ENCODE data around the gene ST13.
"Not testable (repeated sequence)": the region's sequence is repeated elsewhere in the genome, so short reads cannot be mapped to it uniquely, and the experiment has no call there.

The ST13 gene

DNA sequence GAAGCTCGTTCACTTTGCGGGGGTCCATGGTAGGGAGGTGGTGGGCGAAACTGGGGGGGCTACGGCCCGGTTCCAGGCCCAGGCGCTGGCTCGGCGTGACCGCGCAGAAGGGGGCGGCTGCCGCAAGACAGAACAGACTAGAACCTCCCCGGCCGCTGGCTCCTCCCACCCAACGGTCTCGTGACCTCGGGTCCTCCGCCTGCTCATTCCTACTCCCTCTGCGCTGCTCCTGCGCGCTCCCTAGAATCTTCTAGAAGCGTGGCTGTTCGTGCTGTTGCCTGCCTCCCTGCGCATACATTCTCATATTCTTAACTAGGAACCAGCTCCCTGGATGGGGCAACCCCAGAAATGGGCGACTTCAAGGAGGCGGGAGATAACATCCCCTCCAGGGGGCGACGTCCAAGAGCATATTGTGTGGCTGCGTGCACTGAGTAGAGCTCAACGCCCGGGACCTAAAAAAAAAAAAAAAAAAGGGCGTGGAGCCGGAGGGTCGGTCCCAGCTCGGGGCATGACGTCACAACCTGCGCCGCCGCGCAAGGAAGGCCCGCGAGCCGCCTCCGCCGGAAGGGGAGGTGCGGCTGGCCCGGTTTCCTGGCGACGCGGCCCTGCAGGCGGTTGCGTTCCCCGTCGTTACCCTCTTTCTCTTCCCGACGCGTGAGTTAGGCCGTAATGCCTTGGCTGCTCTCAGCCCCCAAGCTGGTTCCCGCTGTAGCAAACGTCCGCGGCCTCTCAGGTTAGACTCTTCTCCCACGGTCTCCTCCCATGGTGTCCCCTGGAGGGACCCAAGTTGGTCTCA, at the start of gene ST13, which contains the start of gene XPNPEP3:
Gene ST13, minus strand, starts transcription at position 127 of the 796 bp plus-strand sequence. Its CDS starts 99 bp downstream, at position 28.
Gene XPNPEP3, plus strand, starts transcription at position 636 of the 796 bp plus-strand sequence. Its CDS starts 34 bp downstream, at position 670.
- DNase-seq: peak; percentile 89 to 92

DNA sequence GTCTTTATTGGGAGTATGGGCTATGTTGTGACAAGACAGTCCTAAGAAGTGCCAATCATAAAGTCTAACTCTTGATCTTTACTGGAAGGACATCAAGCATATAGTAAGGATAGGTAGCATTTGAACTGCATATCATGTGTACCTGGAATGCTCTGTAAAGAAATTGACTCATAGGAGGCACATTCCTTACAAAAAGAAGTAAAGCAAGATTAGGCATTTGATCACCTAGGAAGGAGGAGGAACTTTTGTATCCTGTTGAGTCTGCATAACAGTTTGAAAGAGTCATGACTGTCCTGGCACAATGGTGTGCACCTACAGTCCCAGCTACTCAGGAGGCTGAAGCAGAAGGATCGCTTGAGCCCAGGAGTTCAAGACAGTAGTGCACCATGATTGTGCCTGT, 47.7 kb upstream of the ST13 start:
- DNase-seq: no peak

DNA sequence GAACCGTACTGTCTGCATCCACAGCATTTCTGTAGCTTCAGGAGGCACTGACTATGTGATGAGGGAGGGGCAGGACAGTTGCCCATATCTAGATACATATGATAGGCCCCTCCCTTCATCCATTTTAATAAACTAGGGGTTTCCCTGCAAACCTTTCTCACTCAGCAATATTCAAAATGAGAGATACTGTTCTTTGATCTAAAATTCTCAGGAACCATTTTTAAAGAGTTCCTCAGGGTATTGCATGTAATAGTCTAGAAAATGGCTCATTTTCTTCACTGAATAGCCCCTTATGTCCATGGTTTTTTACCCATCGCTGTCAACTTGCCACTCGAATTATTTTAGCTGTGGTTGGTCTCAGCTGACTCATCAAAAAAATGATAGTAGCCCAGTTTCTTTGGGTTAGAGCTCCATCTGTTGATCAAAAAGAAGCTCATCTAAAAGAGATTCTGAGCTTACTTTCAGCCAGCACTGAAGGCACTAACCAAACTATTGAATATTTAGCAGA, 42.5 kb upstream of the ST13 start:
- peak; percentile 51 for DNase-seq

DNA sequence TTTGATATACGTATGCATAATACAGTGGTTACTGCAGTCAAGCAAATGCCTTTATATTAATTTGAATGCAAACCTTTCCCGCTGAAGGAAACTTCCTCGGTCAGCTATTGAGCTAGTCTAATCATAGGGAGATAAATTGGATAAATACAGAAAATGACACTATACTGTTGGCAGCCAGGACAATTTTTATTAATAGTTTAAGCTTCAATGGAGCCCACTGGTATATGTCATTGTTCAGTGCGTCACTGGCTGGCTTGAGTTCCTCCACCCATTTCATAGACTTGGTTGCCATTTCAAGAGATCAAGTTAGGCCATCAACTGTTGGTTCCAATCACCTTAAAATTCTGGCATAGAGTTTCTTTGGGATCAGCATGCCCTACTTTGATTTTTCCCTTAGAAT, 38.0 kb upstream of the ST13 start:
- DNase-seq: no peak

DNA sequence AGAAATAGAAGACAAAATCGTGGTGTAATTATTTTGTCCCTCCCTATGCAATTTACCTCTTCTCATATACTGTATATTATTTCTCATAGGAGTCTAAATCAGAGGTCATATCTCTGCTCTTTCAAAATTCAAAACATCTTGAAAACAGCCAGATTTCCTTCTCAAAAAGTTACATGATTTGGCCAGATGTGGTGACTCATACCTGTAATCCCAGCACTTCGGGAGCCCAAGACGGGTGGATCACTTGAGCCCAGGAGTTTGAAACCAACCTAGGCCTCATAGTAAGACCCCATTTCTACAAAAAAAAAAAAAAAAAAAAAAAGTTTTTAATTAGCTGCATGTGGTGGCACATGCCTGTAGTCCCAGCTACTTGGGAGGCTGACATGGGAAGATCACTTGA, 34.4 kb upstream of the ST13 start:
- no peak for DNase-seq

DNA sequence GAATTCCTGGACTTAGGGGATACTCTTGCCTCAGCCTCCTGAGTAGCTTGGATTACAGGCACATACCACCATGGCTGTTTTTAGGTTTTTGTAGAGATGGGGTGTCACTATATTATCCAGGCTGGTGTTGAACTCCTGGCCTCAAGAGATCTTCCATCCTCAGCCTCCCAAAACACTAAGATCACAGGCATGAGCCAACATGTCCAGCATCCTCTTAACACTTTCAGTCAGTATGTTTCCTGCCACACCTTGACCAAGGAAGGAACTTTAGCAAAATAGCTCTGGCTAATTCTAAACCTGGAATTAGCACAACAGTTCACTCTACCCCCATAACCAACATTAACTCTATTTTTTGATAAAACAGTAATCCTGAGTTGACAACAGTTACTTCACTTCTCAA, 32.7 kb upstream of the ST13 start:
- no peak for DNase-seq

DNA sequence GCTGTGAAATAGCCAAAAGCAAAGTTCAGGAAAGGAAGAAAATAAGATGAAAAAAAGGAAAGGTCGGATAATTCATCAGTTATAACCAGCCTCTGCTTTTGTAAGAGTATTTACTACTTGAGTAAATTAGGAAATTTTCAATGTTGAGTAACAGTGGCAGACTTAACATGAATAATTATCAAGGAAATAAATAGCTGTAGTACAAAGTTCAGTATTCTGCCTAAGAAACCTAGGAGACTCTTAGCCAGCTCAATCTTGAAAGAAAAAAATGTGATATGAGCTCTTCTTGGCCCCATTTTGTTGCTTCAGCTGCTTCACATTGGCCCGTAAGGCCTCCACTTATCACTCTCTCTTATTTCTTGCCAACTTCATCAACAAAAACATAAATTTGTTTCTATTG, 22.5 kb upstream of the ST13 start:
- no peak for DNase-seq

DNA sequence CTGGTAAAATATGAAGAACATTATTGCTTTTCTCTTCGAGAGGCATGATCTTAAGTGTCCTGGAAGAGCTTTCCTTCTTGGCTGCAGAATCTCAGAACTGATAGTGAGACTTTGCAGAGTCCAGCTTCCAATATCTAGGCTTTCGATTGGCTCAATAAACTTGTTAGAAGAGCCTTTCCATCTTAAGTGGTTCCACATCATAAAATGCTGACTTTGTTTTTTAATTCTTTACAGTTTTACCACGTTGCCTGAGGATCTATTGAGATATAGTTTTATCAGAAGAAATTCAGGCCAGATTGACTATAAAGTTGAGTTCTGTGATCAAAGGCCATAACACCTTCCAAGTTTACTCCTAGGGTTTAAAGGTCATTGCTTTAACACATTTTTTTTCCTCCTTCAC, 21.0 kb upstream of the ST13 start:
- no peak for DNase-seq

DNA sequence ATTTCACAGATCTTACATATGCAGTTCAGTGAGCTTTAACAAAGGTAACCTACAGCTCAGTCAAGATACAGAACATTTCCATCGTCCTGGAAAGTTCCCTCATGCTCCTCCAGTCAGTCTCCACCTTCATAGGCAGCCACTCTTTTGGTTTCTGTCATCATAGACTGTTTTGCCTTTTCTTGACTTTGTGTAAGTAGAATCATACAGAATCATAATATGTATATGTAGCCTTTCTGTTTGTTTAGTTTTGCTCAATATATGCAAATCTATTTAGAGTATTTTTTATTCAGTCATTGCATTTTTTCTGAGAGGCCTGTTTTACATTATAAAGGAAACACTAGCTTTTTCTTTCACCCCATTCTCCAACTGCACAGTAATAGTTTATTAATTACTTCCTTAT, 20.5 kb upstream of the ST13 start:
- no peak for DNase-seq

DNA sequence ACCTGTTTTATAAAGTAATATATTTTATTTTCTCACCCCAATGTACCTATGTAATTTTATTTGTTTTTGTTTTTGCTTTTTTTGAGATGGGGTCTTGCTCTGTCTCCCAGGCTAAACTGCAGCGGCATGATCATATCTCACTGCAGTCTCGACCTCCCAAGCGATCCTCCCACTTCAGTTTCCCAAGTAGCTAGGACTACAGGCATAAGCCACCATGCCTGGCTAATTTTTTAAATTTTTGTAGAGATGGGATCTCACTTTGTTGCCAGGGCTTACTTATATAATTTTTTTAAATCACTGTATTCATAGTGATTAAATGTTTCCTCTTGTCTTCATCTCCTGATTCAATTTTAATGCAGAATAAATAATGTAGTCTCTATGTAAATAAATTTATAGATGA, 18.7 kb upstream of the ST13 start:
- DNase-seq: no peak

DNA sequence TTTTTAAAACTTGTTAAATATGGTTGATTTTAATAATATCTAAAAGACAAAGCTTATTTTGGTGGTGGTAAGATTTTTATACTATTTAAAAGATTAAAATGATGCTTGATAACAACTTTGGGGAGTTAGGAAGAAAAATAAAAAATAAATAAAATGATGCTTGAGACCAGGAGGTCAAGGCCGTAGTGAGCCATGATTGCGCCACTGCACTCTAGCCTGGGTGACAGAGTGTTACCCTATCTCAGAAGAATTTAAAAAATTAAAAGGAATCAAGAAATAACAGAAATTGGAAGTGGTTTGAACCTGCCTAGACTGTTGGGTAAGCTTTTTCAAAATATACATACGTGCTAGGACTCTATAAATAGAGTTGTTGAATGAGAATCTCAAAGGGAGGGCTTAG, 17.6 kb upstream of the ST13 start:
- DNase-seq: no peak

DNA sequence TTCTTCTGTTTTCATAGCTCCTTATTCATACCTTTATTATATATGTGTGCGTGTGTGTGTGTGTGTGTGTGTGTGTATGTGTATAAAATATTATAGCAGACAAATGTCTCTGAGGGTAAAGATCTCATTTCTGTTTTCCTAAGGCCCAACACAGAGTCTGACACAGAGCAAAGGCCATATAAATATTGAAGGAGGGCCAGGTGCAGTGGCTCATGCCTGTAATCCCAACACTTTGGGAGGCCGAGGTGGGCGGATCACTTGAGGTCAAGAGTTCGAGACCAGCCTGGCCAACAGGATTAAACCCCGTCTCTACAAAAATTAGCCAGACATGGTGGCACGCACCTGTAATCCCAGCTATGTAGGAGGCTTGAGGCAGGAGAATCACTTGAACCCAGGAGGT, 11.9 kb upstream of the ST13 start:
- not testable (repeated sequence) for DNase-seq

DNA sequence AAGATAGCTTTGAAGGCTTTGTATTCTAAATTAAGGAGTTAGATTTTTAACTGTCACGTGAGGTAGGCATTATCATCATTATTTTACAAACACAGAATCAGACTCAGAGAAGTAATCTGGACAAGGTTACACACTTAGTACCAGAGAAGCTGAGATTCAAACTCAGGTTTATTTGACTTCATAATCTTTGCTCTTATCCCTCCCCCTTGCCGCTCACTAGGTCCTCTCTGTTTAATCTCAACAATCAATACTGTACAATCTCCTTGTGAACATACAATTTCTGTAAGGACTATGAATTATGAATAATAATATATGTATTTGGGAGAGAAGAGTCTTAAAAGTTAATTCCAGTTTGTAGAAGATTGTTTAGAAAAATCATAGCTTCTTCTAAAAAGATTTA, 10.7 kb upstream of the ST13 start:
- no peak for DNase-seq

DNA sequence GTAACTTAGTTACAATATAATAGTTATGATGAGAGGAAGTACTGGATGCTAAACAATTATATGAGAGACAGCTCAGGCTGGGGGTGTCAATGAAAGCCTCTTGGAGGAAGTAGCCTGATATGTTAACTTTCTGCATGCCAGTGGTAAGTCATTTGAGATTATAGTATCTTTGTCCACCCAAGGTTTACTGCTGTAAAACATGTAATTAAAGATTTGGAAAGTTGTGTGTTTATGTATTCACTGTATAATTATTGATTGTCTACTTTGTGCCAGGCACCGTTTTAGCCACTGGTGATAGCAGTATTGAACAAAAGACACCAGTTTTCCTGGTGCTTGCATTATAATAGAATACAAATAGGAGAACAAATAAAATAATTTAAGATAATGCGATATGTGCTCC, 6.1 kb upstream of the ST13 start:
- no peak for DNase-seq

DNA sequence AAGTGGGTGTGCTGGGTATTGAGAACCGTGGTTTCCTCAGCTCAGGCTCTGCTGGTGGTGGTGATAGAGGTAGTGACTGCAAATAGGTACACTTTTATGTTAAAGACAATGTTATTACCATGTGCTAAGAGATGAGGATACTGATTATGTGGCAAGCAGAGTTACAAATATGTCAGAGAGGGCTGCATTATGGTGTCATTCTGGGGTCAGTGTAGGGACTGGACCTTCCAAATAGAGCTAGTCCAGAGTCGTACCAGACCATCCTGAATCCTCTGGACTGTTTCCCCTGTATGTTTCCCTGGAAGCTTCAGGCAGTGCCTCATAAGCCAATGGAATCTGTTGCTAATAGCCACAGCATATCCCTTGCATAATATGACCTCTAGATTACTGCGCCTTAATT, 5.6 kb upstream of the ST13 start, which contains the start of gene DNAJB7:
Gene DNAJB7, minus strand, starts transcription at position 101 of the 400 bp plus-strand sequence. CDS start 119 bp downstream, outside the sequence.
- DNase-seq: no peak

DNA sequence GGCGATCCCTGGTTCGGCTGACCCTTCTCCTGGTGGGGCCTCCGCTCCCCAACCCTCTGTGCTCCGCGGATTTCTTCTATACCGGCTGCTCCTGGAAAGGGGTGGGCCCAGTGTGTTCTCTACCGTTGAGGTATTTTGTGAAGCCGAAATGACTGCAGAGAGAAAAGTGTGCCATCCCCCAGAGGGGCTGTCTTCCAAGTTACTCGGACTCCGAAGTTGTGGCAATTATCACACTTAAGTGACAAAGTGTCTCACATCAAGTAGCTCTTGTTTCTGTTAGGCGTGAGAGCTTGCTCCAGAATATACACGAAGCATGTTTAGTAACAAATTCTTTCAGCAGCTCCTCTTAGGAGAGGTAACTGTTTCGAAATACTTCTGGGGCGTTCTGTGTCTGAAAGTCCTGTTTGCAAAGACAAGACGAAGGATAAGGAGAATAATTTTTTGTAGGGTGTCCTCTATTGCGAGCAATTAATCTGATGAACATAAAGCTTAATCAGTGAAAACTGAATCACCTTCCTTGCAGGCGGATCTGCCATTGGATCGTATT, 943 bp upstream of the ST13 start:
- no peak for DNase-seq

DNA sequence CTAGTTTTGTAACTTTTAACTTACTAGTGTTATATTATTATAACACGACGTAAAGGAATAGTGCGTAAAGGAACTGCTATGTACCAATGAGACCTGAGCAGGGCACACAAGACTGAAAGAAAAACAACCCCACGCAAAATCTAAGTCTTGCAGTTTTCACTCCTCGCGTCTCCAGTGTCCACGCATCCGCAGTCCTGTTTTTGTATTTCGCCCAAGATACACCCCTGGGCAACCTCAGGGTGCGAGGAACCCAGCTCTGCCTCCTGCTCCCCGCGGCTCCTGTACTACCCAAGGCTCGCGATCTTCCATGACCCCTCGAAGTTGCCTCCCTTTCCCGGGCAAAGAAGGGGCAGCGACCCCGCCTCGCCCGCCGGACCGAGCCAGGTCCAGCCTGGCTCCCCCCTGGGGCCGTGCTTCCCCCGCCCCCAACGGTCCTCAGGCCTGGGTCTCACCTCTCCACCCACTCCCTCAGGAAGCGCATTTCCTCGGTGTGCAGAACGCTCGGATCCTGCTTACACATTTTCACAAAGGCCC, 393 bp downstream of the ST13 start:
- peak; percentile 0 to 22 for DNase-seq

DNA sequence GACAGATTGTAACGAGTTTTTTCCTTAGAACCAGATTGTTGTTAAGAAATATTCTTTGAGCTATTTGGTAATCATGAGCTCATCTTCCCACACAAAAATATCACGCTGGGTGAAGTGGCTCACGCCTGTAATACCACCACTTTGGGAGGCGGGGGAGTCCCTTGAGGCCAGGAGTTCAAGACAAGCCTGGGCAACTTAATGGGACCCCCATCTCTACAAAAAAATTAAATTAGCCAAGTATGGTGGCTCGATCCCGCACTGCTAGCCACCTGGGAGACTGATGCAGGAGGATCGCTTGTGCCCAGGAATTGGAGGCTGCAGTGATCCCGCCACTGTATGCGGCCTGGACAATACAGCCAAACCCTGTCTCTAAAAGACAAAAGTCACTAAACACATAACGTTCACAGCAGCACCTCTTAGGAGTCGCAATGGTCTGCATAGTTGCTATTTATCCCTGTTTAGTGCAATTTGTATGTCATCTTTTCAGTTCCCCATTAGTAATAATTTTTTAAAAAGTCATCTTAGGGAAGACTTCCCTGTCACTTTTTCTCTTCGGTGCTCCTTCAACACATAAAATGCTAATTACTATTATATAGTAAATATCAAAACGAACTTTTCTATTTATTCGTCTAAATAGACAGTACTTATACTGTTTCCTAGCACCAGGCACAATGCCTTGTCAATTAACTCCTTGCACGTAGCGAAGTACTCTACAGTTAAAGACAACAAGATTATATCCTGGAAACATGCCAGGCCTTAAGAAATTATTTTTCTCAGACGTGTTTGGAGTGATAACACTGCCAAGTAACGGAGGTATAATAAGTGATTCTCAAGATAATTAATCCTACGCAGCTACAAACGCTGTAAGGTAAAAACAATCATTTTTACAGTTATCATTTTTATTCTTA, 1.1 kb downstream of the ST13 start:
- DNase-seq: peak; percentile 0 to 22

DNA sequence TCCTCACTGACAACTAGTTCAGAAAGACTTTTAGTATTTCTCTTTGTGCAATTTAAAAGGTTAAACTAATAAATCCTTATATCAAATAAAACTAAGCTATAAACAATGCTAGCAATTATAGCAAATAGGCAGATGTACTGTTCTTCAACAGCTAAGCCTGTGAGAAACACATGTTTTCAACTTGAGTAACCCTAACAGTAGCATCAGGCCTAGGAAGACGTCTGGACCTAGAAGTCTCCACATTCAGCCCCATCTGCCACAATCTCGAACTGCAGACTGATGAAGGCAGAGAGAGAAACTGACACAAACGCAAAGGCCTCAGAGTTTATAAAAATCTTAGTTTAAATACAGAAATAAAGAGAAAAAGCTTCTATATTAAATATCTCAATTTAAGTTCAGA, 2.5 kb downstream of the ST13 start:
- DNase-seq: no peak

DNA sequence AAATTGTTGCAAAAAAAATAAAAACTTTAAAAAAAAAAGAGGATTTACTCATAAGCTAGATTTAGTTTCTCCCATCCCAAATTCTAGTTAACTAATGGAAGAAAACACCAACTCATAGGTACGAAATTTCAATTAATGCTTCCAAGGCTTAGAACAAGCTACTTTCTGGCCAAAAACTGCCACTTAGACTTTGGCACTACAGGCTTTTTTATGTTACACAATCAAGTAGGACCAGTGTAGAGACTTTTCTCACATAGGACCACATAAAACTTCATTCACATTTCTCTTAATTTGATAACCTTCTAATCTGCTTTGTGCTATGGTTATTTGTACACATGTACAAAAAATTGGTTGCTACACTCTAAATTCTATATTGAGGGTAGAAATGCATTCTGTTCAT, 3.1 kb downstream of the ST13 start:
- no peak for DNase-seq

DNA sequence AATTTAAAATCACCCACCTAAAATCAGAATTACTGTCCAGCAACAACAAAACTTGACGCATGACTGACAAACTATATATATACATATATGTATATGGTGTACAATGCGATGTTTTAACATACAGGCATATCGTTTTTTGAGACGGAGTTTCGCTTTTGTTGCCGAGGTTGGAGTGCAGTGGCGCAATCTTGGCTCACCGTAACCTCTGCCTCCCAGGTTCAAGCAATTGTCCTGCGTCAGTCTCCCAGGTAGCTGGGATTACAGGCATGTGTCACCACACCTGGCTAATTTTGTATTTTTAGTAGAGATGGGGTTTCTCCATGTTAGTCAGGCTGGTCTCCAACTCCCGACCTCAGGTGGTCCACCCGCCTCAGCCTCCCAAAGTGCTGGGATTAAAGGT, 10.6 kb downstream of the ST13 start:
- DNase-seq: not testable (repeated sequence)

DNA sequence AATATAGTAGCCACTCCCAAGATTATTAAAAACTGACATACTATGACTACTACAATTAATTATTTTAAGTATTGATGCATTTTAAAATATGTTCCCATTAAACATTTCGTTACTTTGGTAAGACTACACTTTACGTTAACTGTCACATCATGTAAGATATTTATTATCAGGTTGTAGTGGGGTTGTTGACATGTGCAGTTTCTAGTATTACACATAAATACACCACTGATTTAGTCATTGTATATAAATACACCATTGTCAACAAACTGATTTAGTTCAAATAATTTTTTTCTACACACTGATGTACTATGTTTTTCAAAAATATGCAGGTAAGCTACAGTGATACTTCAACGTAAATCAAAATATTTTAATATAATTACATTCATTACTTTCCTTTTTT, 11.5 kb downstream of the ST13 start:
- no peak for DNase-seq

DNA sequence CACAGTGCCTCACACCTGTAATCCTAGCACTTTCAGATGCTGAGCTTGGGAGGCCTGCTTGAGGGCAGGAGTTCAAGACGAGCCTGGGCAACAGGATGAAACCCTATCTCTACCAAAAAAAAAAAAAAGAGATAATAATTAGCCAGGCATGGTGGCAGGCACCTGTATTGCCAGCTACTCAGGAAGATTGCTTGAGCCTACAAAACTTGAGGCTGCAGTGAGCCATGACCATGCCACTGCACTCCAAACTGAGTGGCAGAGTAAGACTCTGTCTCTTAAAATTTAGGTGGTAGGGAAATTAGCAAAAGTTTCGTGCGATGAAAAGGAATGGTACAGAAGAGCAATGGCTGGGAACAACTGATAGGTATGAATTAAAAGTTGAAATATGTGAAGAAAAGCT, 18.0 kb downstream of the ST13 start:
- DNase-seq: no peak
